ENCODE results near the gene OR2A7. TPM values are rescaled to one million over a fixed set of nuclear protein-coding genes. Genes with fewer than 3 reads are reported as not detected.
"Not testable (repeated sequence)": the region's sequence is repeated elsewhere in the genome, so short reads cannot be mapped to it uniquely, and the experiment has no call there.

The OR2A7 gene, protein sequence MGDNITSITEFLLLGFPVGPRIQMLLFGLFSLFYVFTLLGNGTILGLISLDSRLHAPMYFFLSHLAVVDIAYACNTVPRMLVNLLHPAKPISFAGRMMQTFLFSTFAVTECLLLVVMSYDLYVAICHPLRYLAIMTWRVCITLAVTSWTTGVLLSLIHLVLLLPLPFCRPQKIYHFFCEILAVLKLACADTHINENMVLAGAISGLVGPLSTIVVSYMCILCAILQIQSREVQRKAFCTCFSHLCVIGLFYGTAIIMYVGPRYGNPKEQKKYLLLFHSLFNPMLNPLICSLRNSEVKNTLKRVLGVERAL
- total RNA-seq (ENCODE audit: insufficient read depth, low replicate concordance), result not detected

DNA sequence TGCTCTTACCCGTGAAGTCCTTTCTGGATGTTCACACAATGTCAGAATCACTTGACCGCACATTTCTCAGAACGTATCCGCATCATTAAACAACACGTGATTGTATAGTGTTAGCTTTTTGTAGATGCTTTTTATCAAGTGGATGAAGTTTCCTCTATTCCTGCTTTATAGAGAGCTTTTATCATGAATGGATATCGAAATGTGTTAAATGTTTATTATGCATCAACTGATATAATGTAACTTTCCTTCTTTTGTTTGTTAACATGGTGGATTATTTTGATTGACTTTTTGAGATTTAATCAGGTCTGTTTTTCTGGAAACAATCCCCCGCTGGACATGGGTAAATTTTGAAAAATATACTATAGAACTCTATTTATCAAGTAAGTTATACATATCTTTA is at the start of gene OR2A7:
OR2A7 (minus strand) TSS at position 101 of the 400 bp plus-strand sequence. CDS start 5,164 bp downstream, outside the sequence.
- not testable (repeated sequence) for DNase-seq (ENCODE audit: low spot score)

DNA sequence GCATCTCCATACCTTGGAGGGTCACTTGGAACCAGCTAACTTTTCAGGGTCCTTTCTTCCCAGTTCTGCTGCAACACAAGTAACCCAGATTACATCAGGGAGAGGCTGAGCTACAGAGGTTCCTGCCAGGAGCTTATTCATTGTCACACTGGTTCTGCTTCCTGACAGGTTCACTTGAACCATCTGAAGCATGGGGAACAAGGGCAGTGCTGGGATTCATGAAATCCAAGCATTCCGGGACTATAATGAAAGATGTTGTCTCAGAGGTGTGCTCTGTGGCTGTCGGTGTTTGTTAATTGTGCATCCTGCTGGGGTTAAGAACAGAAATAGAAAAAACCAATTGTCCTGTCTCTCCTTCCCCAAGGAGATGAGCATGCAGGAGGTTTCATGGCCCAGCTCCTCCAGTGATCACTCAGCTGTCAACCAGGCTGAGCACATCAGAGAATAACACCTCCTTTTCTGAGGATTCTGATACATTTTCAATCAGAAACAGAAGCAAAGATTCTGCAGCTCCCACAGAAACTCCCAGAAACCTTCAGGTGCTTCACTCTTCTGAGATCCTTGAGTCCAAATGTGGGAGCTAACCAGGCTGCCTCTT is 47.4 kb upstream of the OR2A7 start, which contains the start of gene OR2A1:
OR2A1 (plus strand) TSS at position 548 of the 598 bp plus-strand sequence. CDS start 5,706 bp downstream, outside the sequence.
- DNase-seq (ENCODE audit: low spot score), result not testable (repeated sequence)

DNA sequence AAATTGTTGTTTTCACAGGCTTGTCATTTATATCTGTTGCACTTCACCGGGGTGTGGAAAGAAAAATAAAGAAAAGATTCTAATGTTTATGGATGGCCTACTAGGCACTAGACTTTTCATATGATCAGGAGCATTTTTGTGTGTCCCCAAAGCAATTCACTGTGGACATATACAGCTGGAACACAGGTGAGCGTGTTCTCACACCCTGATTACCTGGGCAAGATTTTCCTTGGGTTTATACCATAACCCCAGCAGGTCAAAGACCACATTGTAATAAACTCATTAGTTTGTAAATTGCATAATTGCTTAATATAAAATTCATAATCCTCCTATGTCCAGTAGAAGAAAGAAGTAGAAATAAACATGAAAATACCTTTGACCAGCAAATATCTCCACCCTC is 46.6 kb upstream of the OR2A7 start:
- DNase-seq (ENCODE audit: low spot score), result not testable (repeated sequence)

DNA sequence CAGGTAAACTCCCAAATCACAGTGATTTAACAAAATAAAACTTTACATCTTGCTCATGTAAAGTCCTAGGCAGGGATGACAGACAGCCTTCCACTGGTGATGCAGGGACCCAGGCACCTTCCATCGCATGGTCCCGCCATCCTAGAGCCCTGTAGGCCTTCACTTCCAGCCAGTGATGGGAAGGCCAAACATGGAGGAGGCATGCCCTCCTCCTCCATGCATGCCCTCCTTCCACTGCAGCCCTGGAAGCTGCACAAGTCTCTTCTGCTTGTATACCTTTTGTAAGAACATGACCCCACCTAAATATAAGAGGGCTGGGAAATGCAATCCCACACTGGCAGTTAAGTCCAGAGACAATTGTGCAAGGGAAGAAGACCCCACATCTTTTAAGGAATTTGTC is 45.1 kb upstream of the OR2A7 start:
- not testable (repeated sequence) for DNase-seq (ENCODE audit: low spot score)

DNA sequence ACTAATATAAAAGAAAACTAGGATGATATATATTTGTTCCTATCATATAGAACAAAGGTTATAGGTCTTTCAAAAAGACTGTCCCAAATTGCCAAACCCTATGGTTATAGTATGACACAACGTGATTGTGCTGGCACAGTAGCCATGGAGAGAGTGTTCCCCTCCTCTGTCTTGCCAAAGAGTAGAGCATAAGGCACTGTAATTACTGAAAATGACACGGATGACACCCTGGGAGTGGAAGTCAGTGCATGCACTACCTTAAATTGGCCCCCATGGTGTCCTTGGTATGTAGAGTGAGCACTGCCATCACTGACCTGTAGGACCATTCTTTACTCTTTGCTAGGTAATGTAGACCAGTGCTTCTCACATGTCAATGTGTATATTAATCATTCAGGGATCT is 40.6 kb upstream of the OR2A7 start:
- DNase-seq (ENCODE audit: low spot score), result not testable (repeated sequence)

DNA sequence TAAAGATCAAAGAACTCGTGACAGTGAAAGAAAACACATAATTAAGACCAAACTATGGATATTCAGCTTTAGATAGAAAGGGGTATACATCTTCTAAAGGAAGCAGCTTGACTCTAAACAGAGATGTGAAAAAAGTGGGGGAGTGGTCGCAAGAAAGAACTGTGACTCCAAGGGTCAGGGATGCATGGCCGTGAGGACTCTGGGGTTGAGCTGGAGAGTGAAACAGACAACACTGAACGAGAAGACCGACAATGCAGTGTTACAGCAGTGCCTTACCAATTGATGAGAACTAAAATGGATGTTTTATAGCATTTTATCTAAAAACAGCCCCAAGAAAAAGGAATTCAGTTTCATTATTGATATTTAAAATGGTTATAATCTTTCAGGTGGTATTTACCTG is 39.0 kb upstream of the OR2A7 start:
- not testable (repeated sequence) for DNase-seq (ENCODE audit: low spot score)

DNA sequence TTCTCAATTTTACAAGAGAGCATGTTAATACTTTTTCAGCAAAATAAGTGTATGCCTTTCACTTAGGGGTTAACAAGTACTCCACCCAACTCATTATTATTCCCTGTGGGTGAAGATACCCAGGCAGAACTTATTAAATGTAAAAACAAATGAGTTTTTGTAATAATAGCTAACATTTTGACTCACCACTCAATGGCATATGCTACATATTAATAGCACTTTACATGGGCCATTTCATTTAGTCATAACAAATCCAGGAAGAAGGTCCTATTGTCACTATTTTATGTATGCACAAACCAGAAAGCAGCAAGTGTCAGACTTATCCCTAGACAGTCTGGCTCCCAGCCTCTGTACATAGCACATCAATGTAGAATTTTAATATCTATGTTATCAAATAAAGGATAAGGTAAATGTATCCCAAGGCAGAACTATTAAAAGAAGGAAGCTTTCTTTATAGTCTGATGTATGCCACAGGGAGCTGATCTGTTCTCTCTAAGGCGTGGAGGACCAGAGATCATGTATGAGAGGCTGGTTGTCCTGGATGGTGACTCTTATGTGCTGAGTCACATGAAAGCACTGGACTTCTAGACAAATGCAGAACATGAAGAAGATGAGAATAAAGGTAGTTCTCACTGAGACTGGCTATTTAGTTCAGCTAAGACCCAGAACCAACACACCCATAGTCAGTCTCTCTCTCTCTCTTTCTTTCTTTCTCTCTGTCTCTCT is 38.1 kb upstream of the OR2A7 start:
- not testable (repeated sequence) for DNase-seq (ENCODE audit: low spot score)

DNA sequence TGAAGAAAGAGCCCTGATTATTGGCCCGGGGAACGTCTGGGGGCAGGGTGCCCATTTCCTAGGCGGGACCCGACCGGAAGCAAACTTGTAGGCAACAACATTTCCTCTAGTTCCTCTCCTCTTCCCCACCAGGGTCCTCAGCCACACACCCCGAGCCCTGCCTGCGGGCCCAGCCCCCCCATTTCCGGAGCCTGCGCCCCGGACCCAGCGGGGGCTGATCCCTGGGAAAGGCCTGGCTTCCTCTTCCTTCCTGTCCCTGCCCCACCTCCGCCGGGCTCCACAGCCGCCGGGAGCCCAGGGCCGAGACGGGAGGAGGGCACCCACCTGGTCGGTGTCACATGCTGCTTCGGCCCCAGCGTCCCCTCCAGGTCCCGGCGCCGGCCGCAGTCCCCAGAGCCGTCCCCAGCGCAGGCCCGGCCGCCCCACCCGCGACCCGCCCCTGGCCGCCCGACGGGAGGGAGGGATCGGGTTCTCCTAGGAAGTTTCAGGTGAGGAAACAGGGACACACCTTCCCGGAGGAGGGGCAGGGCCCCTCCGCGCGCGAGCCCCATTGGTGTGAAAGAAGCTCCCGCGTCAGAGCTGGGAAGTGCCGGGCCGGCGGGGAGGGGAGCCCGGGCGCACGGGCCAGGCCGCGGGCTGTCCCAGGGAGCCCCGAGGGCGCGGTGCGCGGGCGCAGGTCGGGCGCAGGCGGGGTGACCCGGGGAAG is 29.4 kb upstream of the OR2A7 start:
- not testable (repeated sequence) for DNase-seq (ENCODE audit: low spot score)

DNA sequence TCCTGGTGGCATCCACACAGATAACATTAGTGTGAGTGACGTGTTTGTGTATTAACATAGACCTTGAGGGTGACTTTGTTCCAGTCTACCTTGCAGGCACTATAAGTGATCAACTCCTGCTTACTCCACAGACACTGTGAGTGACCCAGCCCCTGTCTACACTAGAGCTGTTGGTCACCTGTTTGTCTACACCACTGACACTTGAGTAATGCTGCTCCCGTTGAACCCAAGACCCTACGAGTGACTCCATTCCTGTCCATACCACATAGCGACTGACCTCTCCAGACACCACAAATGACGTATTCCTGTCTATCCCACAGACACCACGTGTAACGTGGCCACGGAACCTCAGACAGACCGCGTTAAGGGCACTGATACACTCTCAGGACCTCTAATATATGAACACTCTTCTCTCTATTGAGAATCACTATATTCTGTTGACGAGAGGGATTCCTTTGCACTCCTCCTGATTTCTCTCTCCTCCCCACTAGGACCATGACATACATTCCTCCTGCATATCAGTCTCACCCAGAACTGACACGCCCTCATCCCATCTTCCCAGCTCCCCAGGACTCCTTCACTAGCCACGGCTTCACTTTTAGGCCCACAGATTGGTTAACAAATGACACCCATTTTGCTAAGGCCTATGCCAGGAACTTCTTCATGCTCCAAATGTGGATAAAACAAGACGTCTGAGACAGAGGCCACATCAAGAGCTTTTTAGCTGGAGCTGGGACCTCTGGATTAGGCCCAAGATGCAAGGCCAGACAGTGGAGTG is 28.0 kb upstream of the OR2A7 start:
- not testable (repeated sequence) for DNase-seq (ENCODE audit: low spot score)

DNA sequence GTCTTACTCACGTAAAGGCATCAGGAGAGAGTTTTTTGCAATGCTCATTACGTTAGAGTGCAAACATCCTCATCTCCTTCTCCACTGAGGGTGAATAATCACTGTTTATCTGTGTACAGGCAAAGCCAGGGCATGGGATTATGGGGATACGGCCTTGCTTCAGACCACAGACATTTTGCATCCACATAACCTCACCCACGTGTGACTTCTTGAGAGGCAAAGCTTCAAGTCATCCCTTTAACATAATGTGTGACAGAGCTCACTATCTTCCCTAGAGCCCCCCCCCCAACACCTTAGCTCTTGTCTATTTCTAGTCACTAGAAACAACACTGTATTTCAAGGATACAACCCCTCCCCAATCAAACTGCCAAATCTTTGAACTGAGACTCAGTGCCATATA is 27.0 kb upstream of the OR2A7 start:
- not testable (repeated sequence) for DNase-seq (ENCODE audit: low spot score)

DNA sequence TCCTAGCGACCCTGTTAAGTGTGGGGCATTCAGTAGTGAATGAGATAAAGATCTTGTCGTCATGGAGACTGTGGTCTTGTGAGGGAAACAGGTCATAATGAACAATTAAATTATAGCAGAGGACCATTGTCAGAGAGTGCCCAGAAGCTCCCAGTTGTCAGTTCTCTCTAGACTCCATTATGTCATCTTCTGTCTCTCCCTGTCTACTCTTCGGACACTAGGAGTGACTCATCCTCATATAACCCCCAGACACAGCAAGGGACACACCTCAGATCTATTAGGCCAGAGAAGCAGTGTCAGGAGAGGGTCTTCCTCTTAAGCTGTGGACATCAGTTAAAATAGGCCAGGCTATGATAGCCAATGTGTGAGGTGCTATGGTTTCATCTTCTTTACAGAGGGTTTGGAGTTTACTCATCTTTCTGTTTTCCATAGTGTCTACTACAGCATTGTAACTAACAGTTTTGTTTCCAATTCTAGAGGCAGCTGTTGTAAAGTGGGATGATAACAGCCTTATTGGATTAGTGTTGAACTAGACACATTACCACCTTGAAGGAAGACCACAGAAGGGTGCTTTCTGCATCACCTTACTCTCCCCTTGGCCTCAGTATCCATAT is 22.7 kb upstream of the OR2A7 start:
- DNase-seq (ENCODE audit: low spot score), result not testable (repeated sequence)

DNA sequence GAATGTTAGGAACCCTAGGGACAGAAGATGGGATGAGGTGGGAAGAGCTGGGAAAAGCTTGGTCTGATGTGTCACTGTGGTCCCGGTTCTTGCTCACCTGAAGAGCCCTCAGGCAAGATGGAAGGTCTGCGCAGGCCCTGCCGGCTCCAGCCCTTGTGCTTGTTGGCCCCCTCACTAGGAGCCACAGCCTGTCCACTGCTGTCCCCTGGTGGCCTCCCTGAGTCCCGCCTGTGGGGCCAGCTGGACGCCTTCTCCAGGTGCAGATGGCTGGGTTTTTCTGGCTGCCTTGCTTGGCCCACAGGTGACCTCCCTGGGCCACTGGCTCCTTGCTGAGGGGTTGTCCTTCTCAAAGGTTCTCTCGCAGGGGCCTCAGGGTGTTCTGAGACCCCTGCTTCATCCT is 19.1 kb upstream of the OR2A7 start:
- DNase-seq (ENCODE audit: low spot score), result not testable (repeated sequence)

DNA sequence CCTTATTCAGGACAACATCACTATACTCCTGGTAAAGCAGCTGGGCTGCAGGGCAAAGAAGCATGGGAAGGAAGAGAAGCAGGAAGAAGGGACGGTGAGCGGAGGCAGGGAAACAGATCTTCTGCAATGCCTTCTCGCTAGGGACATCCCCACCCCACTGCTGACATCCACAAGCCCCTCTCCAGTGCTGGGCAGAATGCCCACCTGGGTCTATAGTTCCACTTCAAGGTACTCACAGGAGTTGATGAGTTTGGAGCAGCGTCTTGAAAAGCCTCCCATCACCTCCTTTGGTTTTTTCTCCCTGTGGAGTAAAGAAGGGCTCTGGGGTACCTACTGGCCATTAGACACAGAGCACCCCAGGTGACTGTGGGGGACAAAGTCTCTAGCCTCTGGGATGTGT is 17.9 kb upstream of the OR2A7 start:
- DNase-seq (ENCODE audit: low spot score), result not testable (repeated sequence)

DNA sequence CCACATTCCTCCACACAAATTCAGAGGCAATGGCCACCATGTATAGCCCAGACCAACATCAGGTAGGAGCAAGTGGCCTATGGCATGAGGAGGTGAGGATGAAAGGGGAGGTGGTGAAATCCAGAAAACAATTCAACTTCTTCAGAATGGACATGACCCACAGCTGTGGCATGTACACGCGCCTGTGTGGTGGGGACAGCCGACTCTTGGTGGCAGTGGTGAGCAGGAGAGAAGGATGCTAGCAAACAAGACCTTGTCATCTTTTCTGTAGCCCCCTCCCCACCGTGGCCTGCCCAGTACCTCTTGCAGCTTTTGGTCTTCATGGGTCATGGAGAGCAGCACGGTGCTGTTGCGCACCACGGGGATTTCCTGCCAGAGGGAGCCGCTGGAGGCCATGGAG is 17.4 kb upstream of the OR2A7 start:
- not testable (repeated sequence) for DNase-seq (ENCODE audit: low spot score)

DNA sequence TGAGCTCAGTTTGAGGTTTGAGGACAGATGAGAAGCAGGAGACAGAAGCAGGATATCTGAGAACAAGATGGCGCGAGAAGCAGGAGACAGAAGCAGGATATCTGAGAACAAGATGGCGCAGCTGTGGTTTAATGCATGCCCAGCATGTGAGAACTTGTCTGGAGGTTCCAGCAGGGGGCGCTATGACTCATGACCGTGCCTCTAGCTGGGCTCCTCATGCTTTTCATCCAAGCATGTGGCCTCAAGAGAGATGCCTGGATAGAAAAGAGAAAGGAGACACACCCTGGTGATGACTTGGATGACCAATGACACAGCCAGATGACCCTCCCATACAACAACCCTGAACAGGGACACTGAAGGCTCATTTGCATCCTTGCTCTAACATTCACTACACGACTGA is 15.4 kb upstream of the OR2A7 start:
- not testable (repeated sequence) for DNase-seq (ENCODE audit: low spot score)

DNA sequence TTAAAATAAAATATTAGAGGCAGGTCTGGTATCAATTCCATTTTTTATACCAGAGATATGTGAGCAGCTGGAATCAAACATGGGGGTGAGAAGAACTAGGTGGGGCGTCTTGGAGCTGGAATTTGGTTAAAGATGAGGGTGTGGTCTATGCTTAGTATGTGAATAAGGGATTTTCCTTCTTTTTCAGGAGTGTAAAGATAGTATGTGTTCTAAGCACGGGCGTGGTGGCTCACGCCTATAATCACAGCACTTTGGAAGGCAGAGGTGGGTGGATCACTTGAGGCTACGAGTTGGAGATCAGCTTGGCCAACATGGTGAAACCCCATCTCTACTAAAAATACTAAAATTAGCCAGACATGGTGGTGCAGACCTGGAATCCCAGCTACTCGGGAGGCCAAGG is 10.7 kb upstream of the OR2A7 start:
- DNase-seq (ENCODE audit: low spot score), result not testable (repeated sequence)

DNA sequence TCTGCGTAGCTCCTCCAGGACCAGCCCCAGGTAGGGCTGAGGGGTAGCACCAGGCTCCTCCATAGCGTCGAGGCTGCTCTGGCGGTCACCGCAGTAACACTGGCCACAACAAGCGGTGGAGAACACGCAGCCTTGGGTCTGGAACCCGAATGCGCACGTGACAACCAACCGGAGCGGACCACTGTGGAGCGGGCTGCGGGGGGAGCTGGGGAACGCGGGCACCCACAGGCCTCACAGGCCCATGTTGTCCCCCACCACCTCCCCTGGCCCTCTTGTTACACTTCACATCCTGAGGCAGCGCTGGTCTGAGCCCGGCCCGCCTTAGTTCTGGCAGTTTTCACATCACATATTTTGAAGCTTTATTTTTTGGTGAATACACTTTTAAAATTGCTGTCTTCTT is 4.6 kb upstream of the OR2A7 start, which contains the start of gene CTAGE8:
CTAGE8 (minus strand) TSS at position 101 of the 400 bp plus-strand sequence; CDS start at position 63, 38 bp downstream.
- not testable (repeated sequence) for DNase-seq (ENCODE audit: low spot score)

DNA sequence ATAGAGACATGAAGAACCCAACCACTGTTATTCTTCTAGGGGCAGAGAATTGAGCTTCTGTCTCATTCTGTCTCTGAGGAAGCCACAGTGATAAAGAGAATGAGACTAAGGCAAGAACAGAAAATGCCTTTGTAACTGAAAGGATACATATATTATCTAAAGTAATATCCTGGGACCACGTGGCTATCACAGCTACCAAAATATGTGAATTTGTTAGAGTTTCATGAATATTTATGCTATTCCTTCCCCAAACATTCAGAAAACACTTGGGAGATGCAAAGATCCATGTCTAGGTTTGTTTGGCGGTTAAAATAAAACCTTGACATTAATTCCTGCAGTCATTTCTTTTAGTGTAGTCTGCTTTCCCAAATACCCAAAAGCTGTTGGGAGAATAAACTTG is 2.5 kb downstream of the OR2A7 start:
- DNase-seq (ENCODE audit: low spot score), result not testable (repeated sequence)

DNA sequence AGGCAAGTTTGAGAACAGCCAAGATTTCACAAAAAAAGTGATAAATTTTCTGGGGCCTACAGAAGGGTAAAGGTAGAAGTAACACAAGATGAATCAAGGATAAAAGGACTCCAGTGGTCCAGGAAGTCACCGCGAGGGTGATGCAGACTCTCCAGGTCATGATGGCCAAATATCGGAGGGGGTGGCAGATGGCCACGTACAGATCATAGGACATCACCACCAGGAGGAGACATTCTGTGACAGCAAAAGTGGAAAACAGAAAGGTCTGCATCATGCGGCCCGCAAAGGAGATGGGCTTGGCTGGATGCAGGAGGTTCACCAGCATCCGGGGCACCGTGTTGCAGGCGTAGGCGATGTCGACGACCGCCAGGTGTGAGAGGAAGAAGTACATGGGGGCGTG is 5.5 kb downstream of the OR2A7 start:
- DNase-seq (ENCODE audit: low spot score), result not testable (repeated sequence)

DNA sequence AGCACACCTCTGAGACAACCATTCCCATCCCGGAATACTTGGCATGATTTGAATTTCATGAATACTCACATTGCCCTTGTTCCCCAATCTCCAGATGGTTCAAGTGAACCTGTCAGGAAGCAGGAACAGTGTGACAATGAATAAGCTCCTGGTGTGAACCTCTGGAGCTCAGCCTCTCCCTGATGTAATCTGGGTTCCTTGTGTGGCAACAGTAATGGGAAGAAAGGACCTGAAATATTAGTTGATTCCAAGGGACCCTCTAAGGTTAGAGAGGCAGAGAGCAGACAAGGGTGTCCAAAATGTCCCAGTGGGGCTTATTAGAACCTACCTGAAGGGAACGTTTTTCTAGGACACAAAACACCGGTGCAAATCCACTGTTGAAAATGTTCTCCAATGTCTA is 8.5 kb downstream of the OR2A7 start:
- DNase-seq (ENCODE audit: low spot score), result no peak
